Endothelial cell (in vitro differentiated cells): ENCODE measurements around the gene IL15RA. TPM values are rescaled to one million over a fixed set of nuclear protein-coding genes. Genes with fewer than 3 reads are reported as not detected.

Source experiments
- DNase-seq: peaks from one replicate; pipeline ENCODE4 v3.0.0; 2021; ENCODE audit warnings: low spot score
- H3K27ac Mint-ChIP-seq: one replicate; pipeline ENCODE4 v1.8.0; 2021; ENCODE audit warnings: mixed read lengths, inconsistent platforms; ENCODE audit not compliant: unreplicated experiment
- H3K27me3 Mint-ChIP-seq: one replicate; pipeline ENCODE4 v1.8.0; 2021; ENCODE audit warnings: mild to moderate bottlenecking, moderate library complexity, mixed read lengths, inconsistent platforms; ENCODE audit not compliant: unreplicated experiment
- H3K36me3 Mint-ChIP-seq: one replicate; pipeline ENCODE4 v1.8.0; 2021; ENCODE audit warnings: mild to moderate bottlenecking, low read depth, mixed read lengths, inconsistent platforms; ENCODE audit not compliant: unreplicated experiment
- H3K4me1 Mint-ChIP-seq: one replicate; pipeline ENCODE4 v1.8.0; 2021; ENCODE audit warnings: mild to moderate bottlenecking, mixed read lengths, inconsistent platforms; ENCODE audit not compliant: unreplicated experiment
- H3K4me3 Mint-ChIP-seq: one replicate; pipeline ENCODE4 v1.8.0; 2021; ENCODE audit warnings: mild to moderate bottlenecking, mixed read lengths, inconsistent platforms; ENCODE audit not compliant: unreplicated experiment
- H3K9me3 Mint-ChIP-seq: one replicate; pipeline ENCODE4 v1.8.0; 2021; ENCODE audit warnings: mixed read lengths, inconsistent platforms; ENCODE audit not compliant: unreplicated experiment
- total RNA-seq: library from RNA; stranded (reverse); fragmentation: NEBNext Ultra II Directional; extraction: Animal tissue kit (Norgen Biotek cat#: 25700); gene quantifications from one replicate; pipeline ENCODE4 v1.2.1, GENCODE V29; 2021; ENCODE audit not compliant: unreplicated experiment
- TF ChIP-seq, protein P1 (sequence below): fragments of 200-600 bp; sonication (generic); IDR thresholded peaks from one replicate; pipeline ENCODE4 v1.5.0; 2021; ENCODE audit warnings: antibody characterized with exemption; ENCODE audit not compliant: unreplicated experiment

The IL15RA gene
- total RNA-seq, 1 donor from 2014 or later = 0.97 TPM

- TF ChIP-seq, protein P1, sequence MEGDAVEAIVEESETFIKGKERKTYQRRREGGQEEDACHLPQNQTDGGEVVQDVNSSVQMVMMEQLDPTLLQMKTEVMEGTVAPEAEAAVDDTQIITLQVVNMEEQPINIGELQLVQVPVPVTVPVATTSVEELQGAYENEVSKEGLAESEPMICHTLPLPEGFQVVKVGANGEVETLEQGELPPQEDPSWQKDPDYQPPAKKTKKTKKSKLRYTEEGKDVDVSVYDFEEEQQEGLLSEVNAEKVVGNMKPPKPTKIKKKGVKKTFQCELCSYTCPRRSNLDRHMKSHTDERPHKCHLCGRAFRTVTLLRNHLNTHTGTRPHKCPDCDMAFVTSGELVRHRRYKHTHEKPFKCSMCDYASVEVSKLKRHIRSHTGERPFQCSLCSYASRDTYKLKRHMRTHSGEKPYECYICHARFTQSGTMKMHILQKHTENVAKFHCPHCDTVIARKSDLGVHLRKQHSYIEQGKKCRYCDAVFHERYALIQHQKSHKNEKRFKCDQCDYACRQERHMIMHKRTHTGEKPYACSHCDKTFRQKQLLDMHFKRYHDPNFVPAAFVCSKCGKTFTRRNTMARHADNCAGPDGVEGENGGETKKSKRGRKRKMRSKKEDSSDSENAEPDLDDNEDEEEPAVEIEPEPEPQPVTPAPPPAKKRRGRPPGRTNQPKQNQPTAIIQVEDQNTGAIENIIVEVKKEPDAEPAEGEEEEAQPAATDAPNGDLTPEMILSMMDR = no peak
- Mint-ChIP-seq H3K27me3 (peaks cover 2% of the 10 kb centered on the region), H3K9me3 (no peaks in the 10 kb centered on the region), H3K4me3 (no peak overlapping the region), H3K4me1 (no peaks in the 10 kb centered on the region), H3K27ac (no peak overlapping the region), H3K36me3 (peaks cover 3% of the 10 kb centered on the region)
- no peak for DNase-seq
These were observed 33.2 kb upstream of the IL15RA start for GRCh38 chr10:6010569-6010968.

GRCh38 chr10:6009961-6010360 is 32.6 kb upstream of the IL15RA start:
- Mint-ChIP-seq H3K9me3 (no peaks in the 10 kb centered on the region), H3K36me3 (peaks cover 3% of the 10 kb centered on the region), H3K4me1 (no peaks in the 10 kb centered on the region), H3K27ac (no peak overlapping the region), H3K4me3 (no peak overlapping the region), H3K27me3 (peaks cover 2% of the 10 kb centered on the region)
- TF ChIP-seq, protein P1 = no peak
- DNase-seq = no peak

GRCh38 chr10:6009150-6009549 is 31.8 kb upstream of the IL15RA start:
- DNase-seq = no peak
- Mint-ChIP-seq H3K27me3 (peaks cover 2% of the 10 kb centered on the region), H3K4me1 (no peaks in the 10 kb centered on the region), H3K36me3 (peaks cover 3% of the 10 kb centered on the region), H3K4me3 (no peak overlapping the region), H3K9me3 (no peaks in the 10 kb centered on the region), H3K27ac (no peak overlapping the region)
- TF ChIP-seq, protein P1 = no peak

GRCh38 chr10:6008497-6009142 is 31.3 kb upstream of the IL15RA start:
- H3K36me3 Mint-ChIP-seq = peaks cover 3% of the 10 kb centered on the region
- TF ChIP-seq, protein P1 = no peak
- no peak overlapping the region for H3K27ac Mint-ChIP-seq
- H3K4me1 Mint-ChIP-seq = no peaks in the 10 kb centered on the region
- H3K4me3 Mint-ChIP-seq = no peak overlapping the region
- peaks cover 2% of the 10 kb centered on the region for H3K27me3 Mint-ChIP-seq
- DNase-seq = no peak
- no peaks in the 10 kb centered on the region for H3K9me3 Mint-ChIP-seq

DNA sequence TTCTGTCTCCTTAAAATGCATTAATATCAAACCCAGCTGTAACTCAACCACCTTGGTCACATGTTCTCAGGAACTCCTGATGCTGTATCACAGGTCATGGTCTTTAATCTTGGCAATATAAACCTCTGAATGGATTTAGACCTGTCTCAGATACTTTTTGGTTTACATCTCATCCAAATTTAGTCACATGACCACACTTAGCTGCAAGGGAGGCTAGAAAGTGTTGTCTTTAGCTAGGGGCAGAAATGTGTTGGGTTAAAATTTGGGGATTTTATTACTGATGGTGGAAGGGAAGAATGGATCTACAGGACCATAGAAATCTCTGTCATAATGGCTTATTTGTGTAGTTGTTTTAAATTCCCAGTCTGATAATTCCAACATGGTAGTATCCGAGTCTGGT is 29.6 kb upstream of the IL15RA start:
- Mint-ChIP-seq H3K27ac (no peak overlapping the region), H3K4me1 (no peaks in the 10 kb centered on the region), H3K9me3 (no peaks in the 10 kb centered on the region), H3K27me3 (peaks cover 2% of the 10 kb centered on the region), H3K4me3 (no peak overlapping the region), H3K36me3 (peaks cover 3% of the 10 kb centered on the region)
- TF ChIP-seq, protein P1 = no peak
- DNase-seq = no peak
